ENCODE measurements around the gene CLTCL1.
A peak's percentile ranks its signal among the peaks of the same experiment; 100 is the strongest.

GRCh38 chr22:19304547-19304946, 13.0 kb upstream of the CLTCL1 start:
- TF ChIP-seq BHLHE40 (IDR thresholded peaks at IDR 0.05; ENCODE audit: borderline replicate concordance) (no peak), ARNT (IDR thresholded peaks at IDR 0.05) (no peak), FOXM1 (IDR thresholded peaks at IDR 0.05; ENCODE audit: borderline replicate concordance) (no peak), HDGF (IDR thresholded peaks at IDR 0.05; ENCODE audit: borderline replicate concordance) (no peak), PKNOX1 (IDR thresholded peaks at IDR 0.05) (peak; percentile 18; the same call in 1 of the 2 replicates), SP1 (IDR thresholded peaks at IDR 0.05) (no peak), FOXK2 (IDR thresholded peaks at IDR 0.05) (no peak), ZNF384 (IDR thresholded peaks at IDR 0.05) (no peak), LEF1 (IDR thresholded peaks at IDR 0.05; ENCODE audit: borderline replicate concordance) (no peak), L3MBTL2 (conservative IDR thresholded peaks at IDR 0.05) (no peak), ELF4 (IDR thresholded peaks at IDR 0.05) (no peak), NFRKB (IDR thresholded peaks at IDR 0.05) (no peak), TARDBP (IDR thresholded peaks at IDR 0.05) (no peak), SUZ12 (IDR thresholded peaks at IDR 0.05) (no peak)

Measured in HEK293T (cell line).